ENCODE data around the gene RABGAP1L. TPM values are rescaled to one million over a fixed set of nuclear protein-coding genes. Genes with fewer than 3 reads are reported as not detected.
"Not testable (repeated sequence)": the region's sequence is repeated elsewhere in the genome, so short reads cannot be mapped to it uniquely, and the experiment has no call there.

RABGAP1L gene
- total and polyA plus RNA-seq, 10 donors, result 30.3 to 125 (median 77.7) TPM

DNA sequence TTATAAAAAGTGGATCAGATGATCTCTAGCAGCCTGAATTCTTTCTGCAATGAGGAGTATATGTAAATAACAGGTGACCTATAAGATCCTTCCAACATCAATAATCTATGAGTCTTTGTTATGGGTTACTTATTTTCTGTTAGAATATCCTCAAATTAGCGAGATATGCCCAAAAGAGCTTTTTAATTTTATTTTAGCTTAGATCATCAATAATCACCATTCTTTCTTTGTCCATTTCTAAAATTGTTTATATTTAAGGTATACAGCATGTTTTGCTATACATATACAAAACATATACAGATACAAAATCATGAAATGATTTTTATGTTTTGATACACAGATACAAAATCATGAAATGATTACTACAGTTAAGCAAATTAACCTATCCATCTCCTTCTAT lies 11.8 kb downstream of the RABGAP1L start:
- Histone ChIP-seq H3K4me1 (peaks cover 9 to 77% (median 37%) of the 10 kb centered on the region in 6 donors), H3K9me3 (no peaks in the 10 kb centered on the region), H3K4me3 (no peak overlapping the region), H3K36me3 (no peaks in the 10 kb centered on the region), H3K27ac (no peak overlapping the region), H3K27me3 (replicated peaks in 1 of 7) (no peaks in the 10 kb centered on the region)
- intact Hi-C loops (cut with DNase I; ENCODE audit: low total_unique reads), result no loop called here
- WGBS, 5 donors, result 85 to 98% (median 96%) methylated on average over 1 of the region's 1 CpG
- no peak for DNase-seq
- TF ChIP-seq POLR2AphosphoS5 (IDR thresholded peaks at IDR 0.05), result no peak
- no peak for TF ChIP-seq POLR2A (IDR thresholded peaks at IDR 0.05)
- TF ChIP-seq CTCF (IDR thresholded peaks at IDR 0.05 in 8 of 11, conservative IDR thresholded peaks at IDR 0.05 in 3 of 11), result no peak

GRCh38 chr1:174174461-174175329 lies 15.4 kb downstream of the RABGAP1L start:
- Histone ChIP-seq H3K36me3 (no peaks in the 10 kb centered on the region), H3K27ac (no peak overlapping the region), H3K27me3 (replicated peaks in 1 of 7) (no peaks in the 10 kb centered on the region), H3K9me3 (peaks cover 0 to 8% (median 0%) of the 10 kb centered on the region in 8 donors), H3K4me3 (no peak overlapping the region), H3K4me1 (peaks cover 0 to 49% (median 12%) of the 10 kb centered on the region in 6 donors)
- WGBS, 5 donors, result 76 to 82% (median 78%) methylated on average over 6 of the region's 6 CpGs
- no peak for DNase-seq
- TF ChIP-seq POLR2A (IDR thresholded peaks at IDR 0.05), result no peak
- TF ChIP-seq CTCF (IDR thresholded peaks at IDR 0.05 in 8 of 11, conservative IDR thresholded peaks at IDR 0.05 in 3 of 11), result no peak
- no peak for TF ChIP-seq POLR2AphosphoS5 (IDR thresholded peaks at IDR 0.05)
- intact Hi-C loops (cut with DNase I; ENCODE audit: low total_unique reads), result no loop called here

DNA sequence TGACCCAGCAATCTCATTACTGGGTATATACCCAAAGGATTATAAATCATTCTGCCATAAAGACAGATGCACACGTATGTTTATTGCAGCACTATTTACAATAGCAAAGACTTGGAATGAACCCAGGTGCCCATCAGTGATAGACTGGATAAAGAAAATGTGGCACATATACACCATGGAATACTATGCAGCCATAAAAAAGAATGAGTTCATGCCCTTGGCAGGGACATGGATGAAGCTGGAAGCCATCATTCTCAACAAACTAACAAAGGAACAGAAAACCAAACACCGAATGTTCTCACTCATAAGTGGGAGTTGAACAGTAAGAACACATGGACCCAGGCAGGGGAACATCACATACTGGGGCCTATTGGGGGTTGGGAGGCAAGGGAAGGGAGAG lies 19.1 kb downstream of the RABGAP1L start:
- H3K4me3 ChIP-seq; H3K27ac ChIP-seq; H3K27me3 ChIP-seq (replicated peaks in 1 of 7); H3K36me3 ChIP-seq; intact Hi-C loops (cut with DNase I; ENCODE audit: low total_unique reads); DNase-seq; H3K9me3 ChIP-seq: not testable (repeated sequence)
- WGBS, 5 donors, result 94 to 98% (median 97%) methylated on average over 2 of the region's 2 CpGs
- H3K4me1 ChIP-seq, result peaks cover 0 to 28% (median 1%) of the 10 kb centered on the region in 6 donors

DNA sequence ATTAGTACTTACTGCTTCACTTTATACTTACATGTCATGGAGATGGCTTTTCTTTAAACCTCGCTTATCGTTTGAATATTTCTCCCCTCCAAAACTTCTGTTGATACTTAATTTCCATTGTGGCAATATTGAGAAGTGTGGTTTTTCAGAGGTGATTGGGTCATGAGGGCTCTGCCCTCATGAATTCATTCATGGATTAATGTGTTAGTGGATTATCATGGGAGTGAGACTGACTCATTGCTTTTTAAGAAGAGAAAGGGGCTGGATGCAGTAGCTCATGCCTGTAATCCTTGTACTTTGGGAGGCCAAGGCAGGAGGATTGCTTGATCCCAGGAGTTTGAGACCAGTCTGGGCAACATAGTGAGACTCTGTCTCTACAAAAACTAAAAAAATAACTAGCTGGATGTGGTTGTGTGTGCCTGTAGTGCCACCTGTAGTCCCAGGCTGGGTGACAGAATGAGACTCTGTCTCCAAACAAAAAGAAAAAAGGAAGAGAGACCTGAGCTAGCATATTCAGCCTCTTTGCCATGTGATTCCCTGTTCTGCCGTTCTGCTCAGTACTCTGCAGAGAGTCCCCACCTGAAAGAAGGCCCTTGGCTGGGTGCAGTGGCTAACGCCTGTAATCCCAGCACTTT lies 30.2 kb downstream of the RABGAP1L start:
- Histone ChIP-seq H3K36me3 (no peaks in the 10 kb centered on the region), H3K4me3 (no peak overlapping the region), H3K4me1 (peaks cover 0 to 25% (median 4%) of the 10 kb centered on the region in 6 donors), H3K27me3 (replicated peaks in 1 of 7) (no peaks in the 10 kb centered on the region), H3K27ac (no peak overlapping the region), H3K9me3 (peaks cover 0 to 15% (median 13%) of the 10 kb centered on the region in 8 donors)
- intact Hi-C loops (cut with DNase I; ENCODE audit: low total_unique reads), result no loop called here
- DNase-seq, result no peak
- WGBS, 5 donors, result 78 to 89% (median 86%) methylated on average over 4 of the region's 4 CpGs
- no peak for TF ChIP-seq POLR2AphosphoS5 (IDR thresholded peaks at IDR 0.05)
- TF ChIP-seq POLR2A (IDR thresholded peaks at IDR 0.05), result no peak
- no peak for TF ChIP-seq CTCF (IDR thresholded peaks at IDR 0.05 in 8 of 11, conservative IDR thresholded peaks at IDR 0.05 in 3 of 11)

All from spleen (tissue), 11 donors.